Measurements from ENCODE around the gene ST6GALNAC2.

The ST6GALNAC2 gene

GRCh38 chr17:76558198-76559095 lies 27.2 kb downstream of the ST6GALNAC2 start:
- no peak for TF ChIP-seq ZNF112 (tag by site-specific recombination; IDR thresholded peaks at IDR 0.05)
- TF ChIP-seq, protein P1, sequence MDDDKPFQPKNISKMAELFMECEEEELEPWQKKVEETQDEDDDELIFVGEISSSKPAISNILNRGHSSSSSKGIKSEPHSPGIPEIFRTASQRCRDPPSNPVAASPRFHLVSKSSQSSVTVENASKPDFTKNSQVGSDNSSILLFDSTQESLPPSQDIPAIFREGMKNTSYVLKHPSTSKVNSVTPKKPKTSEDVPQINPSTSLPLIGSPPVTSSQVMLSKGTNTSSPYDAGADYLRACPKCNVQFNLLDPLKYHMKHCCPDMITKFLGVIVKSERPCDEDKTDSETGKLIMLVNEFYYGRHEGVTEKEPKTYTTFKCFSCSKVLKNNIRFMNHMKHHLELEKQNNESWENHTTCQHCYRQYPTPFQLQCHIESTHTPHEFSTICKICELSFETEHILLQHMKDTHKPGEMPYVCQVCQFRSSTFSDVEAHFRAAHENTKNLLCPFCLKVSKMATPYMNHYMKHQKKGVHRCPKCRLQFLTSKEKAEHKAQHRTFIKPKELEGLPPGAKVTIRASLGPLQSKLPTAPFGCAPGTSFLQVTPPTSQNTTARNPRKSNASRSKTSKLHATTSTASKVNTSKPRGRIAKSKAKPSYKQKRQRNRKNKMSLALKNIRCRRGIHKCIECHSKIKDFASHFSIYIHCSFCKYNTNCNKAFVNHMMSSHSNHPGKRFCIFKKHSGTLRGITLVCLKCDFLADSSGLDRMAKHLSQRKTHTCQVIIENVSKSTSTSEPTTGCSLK (tag by site-specific recombination; IDR thresholded peaks at IDR 0.05), result no peak
- TF ChIP-seq IKZF3 (tag by site-specific recombination; IDR thresholded peaks at IDR 0.05), result peak; percentile 68
- TF ChIP-seq ZNF660 (tag by site-specific recombination; IDR thresholded peaks at IDR 0.05), result peak; percentile 16; the same call in 1 of the 2 replicates
- TF ChIP-seq ZNF654 (tag by site-specific recombination; IDR thresholded peaks at IDR 0.05; ENCODE audit: low read depth), result peak; percentile 37
- no peak for TF ChIP-seq ZNF266 (tag by site-specific recombination; IDR thresholded peaks at IDR 0.05; ENCODE audit: low read depth)
- TF ChIP-seq, protein P2, sequence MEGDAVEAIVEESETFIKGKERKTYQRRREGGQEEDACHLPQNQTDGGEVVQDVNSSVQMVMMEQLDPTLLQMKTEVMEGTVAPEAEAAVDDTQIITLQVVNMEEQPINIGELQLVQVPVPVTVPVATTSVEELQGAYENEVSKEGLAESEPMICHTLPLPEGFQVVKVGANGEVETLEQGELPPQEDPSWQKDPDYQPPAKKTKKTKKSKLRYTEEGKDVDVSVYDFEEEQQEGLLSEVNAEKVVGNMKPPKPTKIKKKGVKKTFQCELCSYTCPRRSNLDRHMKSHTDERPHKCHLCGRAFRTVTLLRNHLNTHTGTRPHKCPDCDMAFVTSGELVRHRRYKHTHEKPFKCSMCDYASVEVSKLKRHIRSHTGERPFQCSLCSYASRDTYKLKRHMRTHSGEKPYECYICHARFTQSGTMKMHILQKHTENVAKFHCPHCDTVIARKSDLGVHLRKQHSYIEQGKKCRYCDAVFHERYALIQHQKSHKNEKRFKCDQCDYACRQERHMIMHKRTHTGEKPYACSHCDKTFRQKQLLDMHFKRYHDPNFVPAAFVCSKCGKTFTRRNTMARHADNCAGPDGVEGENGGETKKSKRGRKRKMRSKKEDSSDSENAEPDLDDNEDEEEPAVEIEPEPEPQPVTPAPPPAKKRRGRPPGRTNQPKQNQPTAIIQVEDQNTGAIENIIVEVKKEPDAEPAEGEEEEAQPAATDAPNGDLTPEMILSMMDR (tag by site-specific recombination; IDR thresholded peaks at IDR 0.05), result peak; percentile 78
- TF ChIP-seq ZNF561 (tag by site-specific recombination; IDR thresholded peaks at IDR 0.05; ENCODE audit: borderline replicate concordance), result 0 out of 2 replicates have a peak, but pooled peaks have one; percentile 48
- TF ChIP-seq ZNF184 (tag by site-specific recombination; IDR thresholded peaks at IDR 0.05), result 0 out of 2 replicates have a peak, but pooled peaks have one; percentile 8
- TF ChIP-seq, protein P3, sequence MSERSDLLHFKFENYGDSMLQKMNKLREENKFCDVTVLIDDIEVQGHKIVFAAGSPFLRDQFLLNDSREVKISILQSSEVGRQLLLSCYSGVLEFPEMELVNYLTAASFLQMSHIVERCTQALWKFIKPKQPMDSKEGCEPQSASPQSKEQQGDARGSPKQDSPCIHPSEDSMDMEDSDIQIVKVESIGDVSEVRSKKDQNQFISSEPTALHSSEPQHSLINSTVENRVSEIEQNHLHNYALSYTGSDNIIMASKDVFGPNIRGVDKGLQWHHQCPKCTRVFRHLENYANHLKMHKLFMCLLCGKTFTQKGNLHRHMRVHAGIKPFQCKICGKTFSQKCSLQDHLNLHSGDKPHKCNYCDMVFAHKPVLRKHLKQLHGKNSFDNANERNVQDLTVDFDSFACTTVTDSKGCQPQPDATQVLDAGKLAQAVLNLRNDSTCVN (tag by site-specific recombination; optimal IDR thresholded peaks at IDR 0.05), result peak; percentile 23
- no peak for TF ChIP-seq ZNF433 (tag by site-specific recombination; IDR thresholded peaks at IDR 0.05; ENCODE audit: low read depth)
- no peaks in the 10 kb centered on the region for H3K9me3 ChIP-seq (ENCODE audit: control insufficient read depth, insufficient read depth, low read depth, low read length)
- H3K36me3 ChIP-seq (ENCODE audit: control insufficient read depth in 2 of 2, insufficient read depth in 1 of 2, low read length in 2 of 2), result peaks cover 29 to 53% of the 10 kb centered on the region in 2 experiments

DNA sequence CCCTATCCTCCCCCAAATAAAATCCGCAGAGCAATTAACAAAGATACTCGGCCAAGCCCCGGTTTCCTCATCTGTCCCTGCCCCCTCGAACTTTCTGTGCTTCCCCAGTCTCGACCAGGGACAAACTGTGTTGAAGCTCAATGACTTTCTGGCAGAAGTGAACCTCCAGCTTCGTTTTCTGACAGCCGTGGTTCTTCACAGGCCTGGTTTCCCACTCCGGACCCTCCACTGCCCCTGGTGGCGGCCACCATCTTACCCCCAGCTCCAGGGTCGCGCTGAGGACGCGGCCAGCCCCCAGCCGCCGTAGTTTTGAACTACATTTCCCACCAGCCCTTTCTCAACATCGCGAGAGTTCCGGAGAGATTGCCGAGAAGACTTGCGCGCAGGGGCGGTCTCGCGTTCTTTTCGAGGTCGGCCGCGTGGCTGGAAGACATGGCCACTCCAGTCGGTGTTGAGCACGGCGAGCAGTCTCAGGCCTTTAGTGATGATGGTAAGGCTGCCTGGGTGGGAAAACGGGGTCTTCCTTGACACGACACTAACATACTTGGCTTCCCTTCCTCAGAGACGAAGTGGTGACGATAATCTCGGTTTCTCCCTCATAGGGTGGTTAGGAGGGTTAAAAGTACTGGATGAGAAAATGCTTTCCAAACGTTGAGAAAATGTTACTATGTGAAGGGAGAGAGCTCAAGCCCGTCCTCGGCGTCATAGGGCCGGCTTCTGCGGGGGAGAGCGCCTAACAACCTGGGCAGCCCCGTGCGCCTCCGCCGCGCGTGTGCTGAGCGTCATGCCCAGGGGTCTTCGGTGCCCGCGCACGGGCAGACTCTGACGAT lies 28.1 kb downstream of the ST6GALNAC2 start:
- peak overlapping the region; percentile 93 for H3K4me3 ChIP-seq (ENCODE audit: low read depth, low read length)
- peaks cover 29 to 45% of the 10 kb centered on the region in 2 experiments for H3K36me3 ChIP-seq (ENCODE audit: control insufficient read depth in 2 of 2, insufficient read depth in 1 of 2, low read length in 2 of 2)
- ChIA-PET POLR2A (interaction anchor here (0.6 to 2.3 kb wide), 38 partner anchors 9 to 698 kb away, joined by 3 to 20 read pairs (median 4); partner anchors contain the start of genes JMJD6, METTL23, MFSD11 and PRCD), CTCF (interaction anchor here (0.5 to 7.6 kb wide), 42 partner anchors 9 to 1460 kb away, joined by 3 to 108 read pairs (median 5); partner anchors contain the start of genes MXRA7 and ST6GALNAC2)
- H3K9me3 ChIP-seq (ENCODE audit: control insufficient read depth, insufficient read depth, low read depth, low read length), result no peaks in the 10 kb centered on the region
- peaks cover 20% of the 10 kb centered on the region for H3K4me1 ChIP-seq (ENCODE audit: control insufficient read depth, insufficient read depth, low read length)
- peak overlapping the region; percentile 82 for H3K27ac ChIP-seq (ENCODE audit: extremely low read depth, low read depth, low read length)
- no peak for TF ChIP-seq INSM2 (tag by site-specific recombination; IDR thresholded peaks at IDR 0.05)
- TF ChIP-seq ZNF600 (tag by site-specific recombination; IDR thresholded peaks at IDR 0.05), result no peak; the same call in 1 of the 2 replicates
- TF ChIP-seq, protein P4, sequence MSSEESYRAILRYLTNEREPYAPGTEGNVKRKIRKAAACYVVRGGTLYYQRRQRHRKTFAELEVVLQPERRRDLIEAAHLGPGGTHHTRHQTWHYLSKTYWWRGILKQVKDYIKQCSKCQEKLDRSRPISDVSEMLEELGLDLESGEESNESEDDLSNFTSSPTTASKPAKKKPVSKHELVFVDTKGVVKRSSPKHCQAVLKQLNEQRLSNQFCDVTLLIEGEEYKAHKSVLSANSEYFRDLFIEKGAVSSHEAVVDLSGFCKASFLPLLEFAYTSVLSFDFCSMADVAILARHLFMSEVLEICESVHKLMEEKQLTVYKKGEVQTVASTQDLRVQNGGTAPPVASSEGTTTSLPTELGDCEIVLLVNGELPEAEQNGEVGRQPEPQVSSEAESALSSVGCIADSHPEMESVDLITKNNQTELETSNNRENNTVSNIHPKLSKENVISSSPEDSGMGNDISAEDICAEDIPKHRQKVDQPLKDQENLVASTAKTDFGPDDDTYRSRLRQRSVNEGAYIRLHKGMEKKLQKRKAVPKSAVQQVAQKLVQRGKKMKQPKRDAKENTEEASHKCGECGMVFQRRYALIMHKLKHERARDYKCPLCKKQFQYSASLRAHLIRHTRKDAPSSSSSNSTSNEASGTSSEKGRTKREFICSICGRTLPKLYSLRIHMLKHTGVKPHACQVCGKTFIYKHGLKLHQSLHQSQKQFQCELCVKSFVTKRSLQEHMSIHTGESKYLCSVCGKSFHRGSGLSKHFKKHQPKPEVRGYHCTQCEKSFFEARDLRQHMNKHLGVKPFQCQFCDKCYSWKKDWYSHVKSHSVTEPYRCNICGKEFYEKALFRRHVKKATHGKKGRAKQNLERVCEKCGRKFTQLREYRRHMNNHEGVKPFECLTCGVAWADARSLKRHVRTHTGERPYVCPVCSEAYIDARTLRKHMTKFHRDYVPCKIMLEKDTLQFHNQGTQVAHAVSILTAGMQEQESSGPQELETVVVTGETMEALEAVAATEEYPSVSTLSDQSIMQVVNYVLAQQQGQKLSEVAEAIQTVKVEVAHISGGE (tag by site-specific recombination; conservative IDR thresholded peaks at IDR 0.05; ENCODE audit: low read depth), result peak; percentile 29; the same call in 1 of the 2 replicates
- TF ChIP-seq ZBTB8A (tag by site-specific recombination; IDR thresholded peaks at IDR 0.05), result peak; percentile 33
- TF ChIP-seq ZNF175 (tag by site-specific recombination; IDR thresholded peaks at IDR 0.05), result no peak
- no peak for TF ChIP-seq TRIM28 (IDR thresholded peaks at IDR 0.05; ENCODE audit: borderline replicate concordance, low read length)

More at GRCh38 chr17:76558198-76559095, 27.2 kb downstream of the ST6GALNAC2 start:
- Histone ChIP-seq H3K4me1 (ENCODE audit: control insufficient read depth, insufficient read depth, low read length) (peaks cover 20% of the 10 kb centered on the region), H3K27ac (ENCODE audit: extremely low read depth, low read depth, low read length) (peak overlapping the region; percentile 82), H3K4me3 (ENCODE audit: low read depth, low read length) (peak overlapping the region; percentile 93)
- ChIA-PET POLR2A (interaction anchor here (0.8 to 2.3 kb wide), 11 partner anchors 9 to 214 kb away, joined by 3 to 20 read pairs (median 8); partner anchors contain the start of genes MFSD11, PRCD and SRSF2), CTCF (interaction anchor here (0.5 to 7.6 kb wide), 37 partner anchors 9 to 754 kb away, joined by 3 to 108 read pairs (median 5); partner anchors contain the start of genes MXRA7 and ST6GALNAC2)
